OCI-LY7 (cell line): ENCODE measurements around the gene MTCH1. TPM values are rescaled to one million over a fixed set of nuclear protein-coding genes. Genes with fewer than 3 reads are reported as not detected.

Experiments
- BruUV-seq: library from RNA; stranded (reverse); fragments of 400-500 nt; replicated peaks from 2 replicates; lab custom pipeline; 2021; lab: Mats Ljungman, UMichigan
- CTCF ChIA-PET: fragments of 300-600 bp; sonication (Branson Sonifier 250); formaldehyde crosslinking; loops from one replicate; lab custom pipeline; 2022; ENCODE audit warnings: antibody characterized with exemption; ENCODE audit not compliant: unreplicated experiment; lab: Charles Lee
- POLR2A ChIA-PET: fragments of 300-600 bp; sonication (Branson Sonifier 250); formaldehyde crosslinking; loops from one replicate; lab custom pipeline; 2022; ENCODE audit warnings: antibody characterized with exemption; lab: Charles Lee
- DNase-seq: peaks from one replicate; pipeline ENCODE4 v3.0.0-alpha.2; 2015; ENCODE audit warnings: low spot score
- H2AFZ ChIP-seq: fragments of 200-600 bp; sonication (generic), shearing (Covaris generic); 2 replicates; pipeline ENCODE4 v1.6.1; 2014; ENCODE audit warnings: mild to moderate bottlenecking, antibody characterized with exemption, low read length, moderate library complexity
- H3K27ac ChIP-seq: fragments of 200-600 bp; sonication (generic); 2 replicates; pipeline ENCODE4 v1.5.1; 2014; ENCODE audit warnings: mixed run types, low read depth, mild to moderate bottlenecking, moderate library complexity, low read length, inconsistent platforms; ENCODE audit not compliant: poor library complexity, severe bottlenecking
- H3K36me3 ChIP-seq: fragments of 200-600 bp; sonication (generic); 2 replicates; pipeline ENCODE4 v1.6.1; 2014; ENCODE audit warnings: mild to moderate bottlenecking, antibody characterized with exemption, low read length, moderate library complexity, mixed read lengths; ENCODE audit not compliant: insufficient read depth
- H3K4me1 ChIP-seq: fragments of 200-600 bp; sonication (generic); 2 replicates; pipeline ENCODE4 v1.5.1; 2014; ENCODE audit warnings: mild to moderate bottlenecking, low read length; ENCODE audit not compliant: insufficient read depth, poor library complexity, severe bottlenecking
- H3K4me2 ChIP-seq: fragments of 200-600 bp; sonication (generic); 2 replicates; pipeline ENCODE4 v1.6.1; 2014; ENCODE audit warnings: mild to moderate bottlenecking, low read length
- H3K4me3 ChIP-seq: fragments of 200-600 bp; sonication (generic); 2 replicates; pipeline ENCODE4 v1.5.1; 2014; ENCODE audit warnings: mild to moderate bottlenecking, low read depth, low read length; ENCODE audit not compliant: poor library complexity, severe bottlenecking
- H3K79me2 ChIP-seq: fragments of 200-600 bp; sonication (generic); 2 replicates; pipeline ENCODE4 v1.6.1; 2016; ENCODE audit warnings: low read depth, mild to moderate bottlenecking, low read length, moderate library complexity, mixed read lengths; ENCODE audit not compliant: insufficient read depth
- H3K9me2 ChIP-seq: fragments of 200-600 bp; sonication (generic); 2 replicates; pipeline ENCODE4 v1.6.1; 2016; ENCODE audit warnings: mild to moderate bottlenecking, low read length, mixed read lengths; ENCODE audit not compliant: insufficient read depth
- H3K9me3 ChIP-seq: fragments of 200-600 bp; sonication (generic); 2 replicates; pipeline ENCODE4 v1.6.1; 2014; ENCODE audit warnings: mild to moderate bottlenecking, mixed run types, low read length, mixed read lengths
- H4K20me1 ChIP-seq: fragments of 200-600 bp; sonication (generic); 2 replicates; pipeline ENCODE4 v1.6.1; 2014; ENCODE audit warnings: mild to moderate bottlenecking, antibody characterized with exemption, low read length, moderate library complexity, mixed read lengths; ENCODE audit not compliant: insufficient read depth
- CTCF ChIP-seq: fragments of 200-600 bp; sonication (generic); conservative IDR thresholded peaks from 2 replicates; pipeline ENCODE4 v1.5.1; 2014; ENCODE audit warnings: mild to moderate bottlenecking, antibody characterized with exemption, low read length, moderate library complexity, mixed read lengths
- EZH2phosphoT487 ChIP-seq: fragments of 200-600 bp; sonication (generic); IDR thresholded peaks from 2 replicates; pipeline ENCODE4 v1.6.1; 2018; ENCODE audit warnings: low read depth, borderline replicate concordance, mild to moderate bottlenecking, mixed run types, antibody characterized with exemption, low read length, moderate library complexity, mixed read lengths
- intact Hi-C: fragments of 100-400 bp; cut with micrococcal nuclease; formaldehyde crosslinking; loops from one replicate; pipeline ENCODE4 v1.10.0; 2022; ENCODE audit not compliant: unreplicated experiment
- total RNA-seq, 2 experiments: library from RNA; depleted of rRNA in 1 of 2; stranded (reverse); fragments of >200 nt in 1 of 2; shearing (Covaris generic) in 1 of 2; gene quantifications; 2 replicates each; pipeline ENCODE4 v1.2.3, GENCODE V29; 2014 to 2022

Gene MTCH1
- total RNA-seq, 2 experiments from 2014 or later: 72.5 to 93.7 TPM

GRCh38 chr6:36963451-36964290, 22.3 kb downstream of the MTCH1 start:
- peaks cover 26% of the 10 kb centered on the region for H3K4me1 ChIP-seq
- peak overlapping the region; percentile 40 for H3K4me3 ChIP-seq
- no peaks in the 10 kb centered on the region for H3K9me3 ChIP-seq
- intact Hi-C loops: no loop called here
- H3K9me2 ChIP-seq: no peaks in the 10 kb centered on the region
- no TSS peak for BruUV-seq
- H3K79me2 ChIP-seq: no peaks in the 10 kb centered on the region
- no peak overlapping the region for H3K27ac ChIP-seq
- POLR2A ChIA-PET: interaction anchor here (0.6 to 1.1 kb wide), 3 partner anchors 10 to 22 kb away, joined by 3 to 5 read pairs (median 4); partner anchors contain the start of gene MTCH1
- peak overlapping the region; percentile 86 for H2AFZ ChIP-seq
- CTCF ChIA-PET: interaction anchor here (0.6 to 2.2 kb wide), 3 partner anchors 14 to 181 kb away, joined by 3 to 11 read pairs (median 9); no protein-coding TSS in a partner anchor
- H3K36me3 ChIP-seq: peaks cover 26% of the 10 kb centered on the region; the same call in 1 of the 2 replicates
- H4K20me1 ChIP-seq: no peaks in the 10 kb centered on the region
- peak overlapping the region; percentile 66 for H3K4me2 ChIP-seq
- DNase-seq: peak; percentile 78
- 0 out of 2 replicates have a peak, but pooled peaks have one; percentile 1 for TF ChIP-seq CTCF
- no peak for TF ChIP-seq EZH2phosphoT487

- peak; percentile 72 for DNase-seq
- H4K20me1 ChIP-seq: no peaks in the 10 kb centered on the region
- no peaks in the 10 kb centered on the region for H3K9me2 ChIP-seq
- peaks cover 18% of the 10 kb centered on the region; the same call in 1 of the 2 replicates for H3K36me3 ChIP-seq
- H3K4me3 ChIP-seq: peak overlapping the region; percentile 40
- H3K9me3 ChIP-seq: no peaks in the 10 kb centered on the region
- intact Hi-C loops: no loop called here
- H3K79me2 ChIP-seq: no peaks in the 10 kb centered on the region
- BruUV-seq: no TSS peak
- H3K4me2 ChIP-seq: peak overlapping the region; percentile 66
- ChIA-PET POLR2A (interaction anchor here (0.6 to 1.1 kb wide), 2 partner anchors 9 to 19 kb away, joined by 4 to 5 read pairs; no protein-coding TSS in a partner anchor), CTCF (interaction anchor here (2.2 kb wide), 1 partner anchor 55 kb away, joined by 11 read pairs; no protein-coding TSS in a partner anchor)
- H2AFZ ChIP-seq: peak overlapping the region; percentile 86
- peaks cover 26% of the 10 kb centered on the region for H3K4me1 ChIP-seq
- no peak for TF ChIP-seq CTCF
- TF ChIP-seq EZH2phosphoT487: no peak
- no peak overlapping the region for H3K27ac ChIP-seq
These were observed 23.1 kb downstream of the MTCH1 start for GRCh38 chr6:36962874-36963273.
